HepG2 (cell line): Measurements from ENCODE around the gene CYP46A1. TPM values are rescaled to one million over a fixed set of nuclear protein-coding genes. Genes with fewer than 3 reads are reported as not detected.

Experiments used
- AHDC1 ChIP-seq: sonication (generic); formaldehyde crosslinking; IDR thresholded peaks from 2 replicates; pipeline ENCODE4 v1.5.1; 2020; ENCODE audit warnings: mild to moderate bottlenecking, missing genetic modification reagents, borderline replicate concordance
- CENPX ChIP-seq: sonication (generic); formaldehyde crosslinking; IDR thresholded peaks from 2 replicates; pipeline ENCODE4 v1.9.0; 2021; ENCODE audit warnings: mild to moderate bottlenecking, missing genetic modification reagents, moderate library complexity
- MZF1 ChIP-seq: sonication (generic); formaldehyde crosslinking; IDR thresholded peaks from 2 replicates; pipeline ENCODE4 v1.8.1; 2023; ENCODE audit warnings: mild to moderate bottlenecking, missing genetic modification reagents, borderline replicate concordance
- NFAT5 ChIP-seq: sonication (generic); formaldehyde crosslinking; IDR thresholded peaks from 2 replicates; pipeline ENCODE4 v1.4.0; 2020; ENCODE audit warnings: missing genetic modification reagents
- PHF20 ChIP-seq: sonication (generic); formaldehyde crosslinking; IDR thresholded peaks from 2 replicates; pipeline ENCODE4 v1.5.0; 2020; ENCODE audit warnings: mild to moderate bottlenecking, missing genetic modification reagents
- RNF219 ChIP-seq: sonication (generic); formaldehyde crosslinking; IDR thresholded peaks from 2 replicates; pipeline ENCODE4 v1.5.0; 2020; ENCODE audit warnings: mild to moderate bottlenecking, missing genetic modification reagents
- SRSF9 ChIP-seq: fragments of 200-400 bp; formaldehyde crosslinking; IDR thresholded peaks from 2 replicates; pipeline ENCODE4 v1.6.1; 2018; ENCODE audit warnings: borderline replicate concordance, mild to moderate bottlenecking, low read depth, low read length; ENCODE audit not compliant: insufficient read depth, poor library complexity, severe bottlenecking
- SRY ChIP-seq: sonication (generic); formaldehyde crosslinking; IDR thresholded peaks from 2 replicates; pipeline ENCODE4 v1.8.0; 2022; ENCODE audit warnings: mild to moderate bottlenecking, missing genetic modification reagents
- TCF7 ChIP-seq: sonication (generic); IDR thresholded peaks from 2 replicates; pipeline ENCODE4 v1.6.1; 2016; ENCODE audit warnings: antibody characterized with exemption, low read depth
- ZBTB39 ChIP-seq: sonication (generic); formaldehyde crosslinking; IDR thresholded peaks from 2 replicates; pipeline ENCODE4 v1.5.0; 2020; ENCODE audit warnings: missing genetic modification reagents
- ZNF343 ChIP-seq: sonication (generic); formaldehyde crosslinking; IDR thresholded peaks from 2 replicates; pipeline ENCODE4 v1.4.0; 2020; ENCODE audit warnings: mild to moderate bottlenecking, missing genetic modification reagents
- ZNF468 ChIP-seq: sonication (generic); formaldehyde crosslinking; IDR thresholded peaks from 2 replicates; pipeline ENCODE4 v1.8.0; 2022; ENCODE audit warnings: mild to moderate bottlenecking, moderate library complexity, missing genetic modification reagents
- polyA plus RNA-seq, 8 experiments: library from polyadenylated mRNA; depleted of rRNA in 3 of 8; stranded (reverse) in 7 of 8; unstranded in 1 of 8; fragments of >200 nt; fragmentation: Illumina TruSeq in 4 of 8; extraction: Trizol in 4 of 8; gene quantifications; 2 replicates each; pipeline versions ENCODE4 v1.2.1 to v1.2.3, GENCODE V29; 2011 to 2016; ENCODE audit warnings: low read depth in 4 of 8, missing spikeins in 1 of 8, mixed read lengths in 1 of 8; ENCODE audit not compliant: insufficient read depth in 1 of 8
- total RNA-seq, 5 experiments: library from RNA; depleted of rRNA; stranded (reverse); fragments of >200 nt; fragmentation: Illumina TruSeq; extraction: Trizol; gene quantifications; 2 replicates each; pipeline ENCODE4 v1.2.3, GENCODE V29; 2016; ENCODE audit warnings: low read depth in 1 of 5

The CYP46A1 gene
- total and polyA plus RNA-seq, 2 of the 13 experiments (the other 11 are each of a cell fraction or from before 2014, with no cell fraction given), result not detected

GRCh38 chr14:99664058-99664936 is 19.8 kb upstream of the CYP46A1 start (continued):
- TF ChIP-seq RNF219 (CRISPR knock-in tag) (no peak), MZF1 (CRISPR knock-in tag) (no peak), NFAT5 (CRISPR knock-in tag) (no peak), ZNF468 (CRISPR knock-in tag) (no peak), CENPX (no peak), SRY (CRISPR knock-in tag) (no peak), SRSF9 (no peak), ZNF343 (CRISPR knock-in tag) (no peak), TCF7 (no peak), AHDC1 (no peak), ZBTB39 (CRISPR knock-in tag) (no peak), PHF20 (CRISPR knock-in tag) (no peak)
